Superior temporal gyrus (tissue), 1 donor: ENCODE data around the gene SPACA7.

ENCODE experiments used
- DNase-seq: peaks from one replicate; pipeline ENCODE4 v3.0.0-alpha.2; 2016; ENCODE audit errors: extremely low spot score

The SPACA7 gene

GRCh38 chr13:112465251-112466131 is 89.3 kb downstream of the SPACA7 start:
- no peak for DNase-seq

GRCh38 chr13:112466132-112467058 is 90.2 kb downstream of the SPACA7 start:
- no peak for DNase-seq

GRCh38 chr13:112467236-112467635 is 91.1 kb downstream of the SPACA7 start:
- DNase-seq = no peak

- DNase-seq = no peak
Observed at GRCh38 chr13:112468069-112468468, 91.9 kb downstream of the SPACA7 start.

- no peak for DNase-seq
Observed at GRCh38 chr13:112469071-112469745, 93.1 kb downstream of the SPACA7 start.

- DNase-seq = no peak
Observed at GRCh38 chr13:112473818-112474217, 97.7 kb downstream of the SPACA7 start.

- DNase-seq = no peak
Observed at GRCh38 chr13:112474869-112475268, 98.7 kb downstream of the SPACA7 start.

GRCh38 chr13:112475889-112476288 is 99.7 kb downstream of the SPACA7 start:
- no peak for DNase-seq

- no peak for DNase-seq
Observed at GRCh38 chr13:112477070-112477619, 101.0 kb downstream of the SPACA7 start.

- DNase-seq = no peak
Observed at GRCh38 chr13:112479389-112479788, 103.2 kb downstream of the SPACA7 start.

GRCh38 chr13:112481458-112481857 is 105.3 kb downstream of the SPACA7 start:
- no peak for DNase-seq

- no peak for DNase-seq
Observed at GRCh38 chr13:112483299-112483698, 107.1 kb downstream of the SPACA7 start.
